Calu3 (cell line): Measurements from ENCODE around the gene CAMK1D. TPM values are rescaled to one million over a fixed set of nuclear protein-coding genes. Genes with fewer than 3 reads are reported as not detected.

Experiments used
- BruUV-seq: library from RNA; stranded (reverse); fragments of 400-500 nt; replicated peaks from 2 replicates; lab custom pipeline; 2021; lab: Mats Ljungman, UMichigan
- CTCF ChIA-PET: fragments of 300-600 bp; sonication (Branson Sonifier 250); formaldehyde crosslinking; loops from one replicate; lab custom pipeline; 2022; ENCODE audit warnings: antibody characterized with exemption; lab: Charles Lee
- DNase-seq: peaks from one replicate; pipeline ENCODE4 v3.0.0; 2022
- H3K27ac Mint-ChIP-seq: one replicate; pipeline ENCODE4 v1.8.0; 2022; ENCODE audit warnings: mixed read lengths; ENCODE audit not compliant: unreplicated experiment
- H3K27me3 Mint-ChIP-seq: one replicate; pipeline ENCODE4 v1.8.0; 2022; ENCODE audit warnings: mixed read lengths; ENCODE audit not compliant: unreplicated experiment
- H3K36me3 Mint-ChIP-seq: one replicate; pipeline ENCODE4 v1.8.0; 2022; ENCODE audit warnings: mild to moderate bottlenecking, moderate library complexity, mixed read lengths; ENCODE audit not compliant: insufficient read depth, unreplicated experiment
- H3K4me1 Mint-ChIP-seq: one replicate; pipeline ENCODE4 v1.8.0; 2022; ENCODE audit warnings: mild to moderate bottlenecking, low read depth, mixed read lengths; ENCODE audit not compliant: unreplicated experiment
- H3K4me3 Mint-ChIP-seq: one replicate; pipeline ENCODE4 v1.8.0; 2022; ENCODE audit warnings: mild to moderate bottlenecking, low read depth, moderate library complexity, mixed read lengths; ENCODE audit not compliant: unreplicated experiment
- H3K9me3 Mint-ChIP-seq: one replicate; pipeline ENCODE4 v1.8.0; 2022; ENCODE audit warnings: low read depth, mixed read lengths; ENCODE audit not compliant: unreplicated experiment
- CTCF ChIP-seq: fragments of 200-600 bp; IDR thresholded peaks from one replicate; pipeline ENCODE4 v1.8.0; 2022; ENCODE audit warnings: antibody characterized with exemption; ENCODE audit not compliant: unreplicated experiment
- intact Hi-C: fragments of 100-400 bp; cut with micrococcal nuclease; formaldehyde crosslinking; loops from one replicate; pipeline ENCODE4 v1.10.0; 2022; ENCODE audit not compliant: unreplicated experiment
- total RNA-seq: library from RNA; stranded (reverse); gene quantifications from 2 replicates; pipeline ENCODE4 v1.2.3, GENCODE V29; 2022

The CAMK1D gene
- total RNA-seq, 1 experiment from 2014 or later = 2.6 TPM

GRCh38 chr10:12422189-12422588, 72.8 kb downstream of the CAMK1D start:
- H3K4me1 Mint-ChIP-seq = peaks cover 21% of the 10 kb centered on the region
- no peaks in the 10 kb centered on the region for H3K36me3 Mint-ChIP-seq
- intact Hi-C loops = no loop called here
- H3K9me3 Mint-ChIP-seq = no peaks in the 10 kb centered on the region
- no peak overlapping the region for H3K4me3 Mint-ChIP-seq
- DNase-seq = no peak
- TF ChIP-seq CTCF = no peak
- CTCF ChIA-PET = no interaction called here
- BruUV-seq = no TSS peak
- H3K27ac Mint-ChIP-seq = no peak overlapping the region
- H3K27me3 Mint-ChIP-seq = peaks cover 45% of the 10 kb centered on the region

GRCh38 chr10:12423896-12424295, 74.5 kb downstream of the CAMK1D start:
- no peak for DNase-seq
- no peaks in the 10 kb centered on the region for H3K36me3 Mint-ChIP-seq
- no peak overlapping the region for H3K4me3 Mint-ChIP-seq
- TF ChIP-seq CTCF = no peak
- no peak overlapping the region for H3K27ac Mint-ChIP-seq
- intact Hi-C loops = no loop called here
- H3K9me3 Mint-ChIP-seq = no peaks in the 10 kb centered on the region
- H3K27me3 Mint-ChIP-seq = peaks cover 51% of the 10 kb centered on the region
- BruUV-seq = no TSS peak
- CTCF ChIA-PET = no interaction called here
- H3K4me1 Mint-ChIP-seq = peaks cover 21% of the 10 kb centered on the region

- Mint-ChIP-seq H3K27ac (no peak overlapping the region), H3K27me3 (peaks cover 79% of the 10 kb centered on the region), H3K9me3 (peaks cover 2% of the 10 kb centered on the region), H3K4me3 (no peak overlapping the region), H3K36me3 (no peaks in the 10 kb centered on the region), H3K4me1 (no peaks in the 10 kb centered on the region)
- no TSS peak for BruUV-seq
- no peak for DNase-seq
- intact Hi-C loops = no loop called here
- no peak for TF ChIP-seq CTCF
- CTCF ChIA-PET = no interaction called here
Measured at GRCh38 chr10:12427276-12427675, 77.9 kb downstream of the CAMK1D start.

- intact Hi-C loops = no loop called here
- Mint-ChIP-seq H3K27me3 (peaks cover 79% of the 10 kb centered on the region), H3K4me3 (no peak overlapping the region), H3K36me3 (no peaks in the 10 kb centered on the region), H3K27ac (no peak overlapping the region), H3K9me3 (peaks cover 3% of the 10 kb centered on the region), H3K4me1 (no peaks in the 10 kb centered on the region)
- BruUV-seq = no TSS peak
- CTCF ChIA-PET = no interaction called here
- no peak for TF ChIP-seq CTCF
- DNase-seq = no peak
Measured at GRCh38 chr10:12428447-12429135, 79.2 kb downstream of the CAMK1D start.
